Measurements from ENCODE around the gene FBXO31. TPM values are rescaled to one million over a fixed set of nuclear protein-coding genes. Genes with fewer than 3 reads are reported as not detected.

Gene FBXO31
- total and polyA plus RNA-seq, 2 of the 13 experiments (the other 11 are each of a cell fraction or from before 2014, with no cell fraction given) = 92.4 to 101 TPM

DNA sequence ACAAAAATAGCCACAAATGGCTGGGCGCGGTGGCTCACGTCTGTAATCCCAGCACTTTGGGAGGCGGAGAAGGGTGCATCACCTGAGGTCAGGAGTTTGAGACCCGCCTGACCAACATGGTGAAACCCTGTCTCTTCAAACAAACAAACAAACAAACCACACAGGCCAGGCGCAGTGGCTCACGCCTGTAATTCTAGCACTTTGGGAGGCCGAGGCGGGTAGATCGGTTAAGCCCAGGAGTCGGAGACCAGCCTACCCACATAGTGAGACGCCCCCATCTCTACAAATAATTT lies 1.2 kb upstream of the FBXO31 start (continued):
- TF ChIP-seq SP5 (CRISPR knock-in tag; IDR thresholded peaks at IDR 0.05; ENCODE audit: borderline replicate concordance, low read depth) (peak; percentile 75), NFIC (IDR thresholded peaks at IDR 0.05; ENCODE audit: low read length) (0 out of 2 replicates have a peak, but pooled peaks have one; percentile 14), TARDBP (CRISPR knock-in tag; IDR thresholded peaks at IDR 0.05) (0 out of 2 replicates have a peak, but pooled peaks have one; percentile 16), FOXP1 (IDR thresholded peaks at IDR 0.05) (peak; percentile 83), FOXP1 (CRISPR knock-in tag; IDR thresholded peaks at IDR 0.05) (peak; percentile 90), ZNF567 (CRISPR knock-in tag; IDR thresholded peaks at IDR 0.05; ENCODE audit: borderline replicate concordance) (0 out of 2 replicates have a peak, but pooled peaks have one; percentile 65), ZSCAN25 (CRISPR knock-in tag; IDR thresholded peaks at IDR 0.05) (peak; percentile 12; the same call in 1 of the 2 replicates), ZNF121 (CRISPR knock-in tag; IDR thresholded peaks at IDR 0.05) (peak; percentile 5; the same call in 1 of the 2 replicates), RARA (CRISPR knock-in tag; IDR thresholded peaks at IDR 0.05) (peak; percentile 69), ADNP (CRISPR knock-in tag; IDR thresholded peaks at IDR 0.05) (0 out of 2 replicates have a peak, but pooled peaks have one; percentile 9), ZFP36L1 (CRISPR knock-in tag; IDR thresholded peaks at IDR 0.05) (0 out of 2 replicates have a peak, but pooled peaks have one; percentile 31), ZNF441 (CRISPR knock-in tag; IDR thresholded peaks at IDR 0.05; ENCODE audit: borderline replicate concordance) (0 out of 2 replicates have a peak, but pooled peaks have one; percentile 22), BHLHE40 (IDR thresholded peaks at IDR 0.05; ENCODE audit: low read length) (peak; percentile 33; the same call in 1 of the 2 replicates), ZNF510 (CRISPR knock-in tag; IDR thresholded peaks at IDR 0.05; ENCODE audit: low read depth) (peak; percentile 2; the same call in 1 of the 2 replicates), FOXK2 (IDR thresholded peaks at IDR 0.05) (0 out of 2 replicates have a peak, but pooled peaks have one; percentile 48), FOXA3 (CRISPR knock-in tag; IDR thresholded peaks at IDR 0.05) (peak; percentile 20; the same call in 1 of the 2 replicates)
- TF ChIP-seq, protein P1, sequence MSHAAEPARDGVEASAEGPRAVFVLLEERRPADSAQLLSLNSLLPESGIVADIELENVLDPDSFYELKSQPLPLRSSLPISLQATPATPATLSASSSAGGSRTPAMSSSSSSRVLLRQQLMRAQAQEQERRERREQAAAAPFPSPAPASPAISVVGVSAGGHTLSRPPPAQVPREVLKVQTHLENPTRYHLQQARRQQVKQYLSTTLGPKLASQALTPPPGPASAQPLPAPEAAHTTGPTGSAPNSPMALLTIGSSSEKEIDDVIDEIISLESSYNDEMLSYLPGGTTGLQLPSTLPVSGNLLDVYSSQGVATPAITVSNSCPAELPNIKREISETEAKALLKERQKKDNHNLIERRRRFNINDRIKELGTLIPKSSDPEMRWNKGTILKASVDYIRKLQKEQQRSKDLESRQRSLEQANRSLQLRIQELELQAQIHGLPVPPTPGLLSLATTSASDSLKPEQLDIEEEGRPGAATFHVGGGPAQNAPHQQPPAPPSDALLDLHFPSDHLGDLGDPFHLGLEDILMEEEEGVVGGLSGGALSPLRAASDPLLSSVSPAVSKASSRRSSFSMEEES (CRISPR knock-in tag; IDR thresholded peaks at IDR 0.05) = peak; percentile 14; the same call in 1 of the 2 replicates
- TF ChIP-seq, protein P2, sequence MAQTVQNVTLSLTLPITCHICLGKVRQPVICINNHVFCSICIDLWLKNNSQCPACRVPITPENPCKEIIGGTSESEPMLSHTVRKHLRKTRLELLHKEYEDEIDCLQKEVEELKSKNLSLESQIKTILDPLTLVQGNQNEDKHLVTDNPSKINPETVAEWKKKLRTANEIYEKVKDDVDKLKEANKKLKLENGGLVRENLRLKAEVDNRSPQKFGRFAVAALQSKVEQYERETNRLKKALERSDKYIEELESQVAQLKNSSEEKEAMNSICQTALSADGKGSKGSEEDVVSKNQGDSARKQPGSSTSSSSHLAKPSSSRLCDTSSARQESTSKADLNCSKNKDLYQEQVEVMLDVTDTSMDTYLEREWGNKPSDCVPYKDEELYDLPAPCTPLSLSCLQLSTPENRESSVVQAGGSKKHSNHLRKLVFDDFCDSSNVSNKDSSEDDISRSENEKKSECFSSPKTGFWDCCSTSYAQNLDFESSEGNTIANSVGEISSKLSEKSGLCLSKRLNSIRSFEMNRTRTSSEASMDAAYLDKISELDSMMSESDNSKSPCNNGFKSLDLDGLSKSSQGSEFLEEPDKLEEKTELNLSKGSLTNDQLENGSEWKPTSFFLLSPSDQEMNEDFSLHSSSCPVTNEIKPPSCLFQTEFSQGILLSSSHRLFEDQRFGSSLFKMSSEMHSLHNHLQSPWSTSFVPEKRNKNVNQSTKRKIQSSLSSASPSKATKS (CRISPR knock-in tag; IDR thresholded peaks at IDR 0.05) = 0 out of 2 replicates have a peak, but pooled peaks have one; percentile 14
- TF ChIP-seq, protein P3, sequence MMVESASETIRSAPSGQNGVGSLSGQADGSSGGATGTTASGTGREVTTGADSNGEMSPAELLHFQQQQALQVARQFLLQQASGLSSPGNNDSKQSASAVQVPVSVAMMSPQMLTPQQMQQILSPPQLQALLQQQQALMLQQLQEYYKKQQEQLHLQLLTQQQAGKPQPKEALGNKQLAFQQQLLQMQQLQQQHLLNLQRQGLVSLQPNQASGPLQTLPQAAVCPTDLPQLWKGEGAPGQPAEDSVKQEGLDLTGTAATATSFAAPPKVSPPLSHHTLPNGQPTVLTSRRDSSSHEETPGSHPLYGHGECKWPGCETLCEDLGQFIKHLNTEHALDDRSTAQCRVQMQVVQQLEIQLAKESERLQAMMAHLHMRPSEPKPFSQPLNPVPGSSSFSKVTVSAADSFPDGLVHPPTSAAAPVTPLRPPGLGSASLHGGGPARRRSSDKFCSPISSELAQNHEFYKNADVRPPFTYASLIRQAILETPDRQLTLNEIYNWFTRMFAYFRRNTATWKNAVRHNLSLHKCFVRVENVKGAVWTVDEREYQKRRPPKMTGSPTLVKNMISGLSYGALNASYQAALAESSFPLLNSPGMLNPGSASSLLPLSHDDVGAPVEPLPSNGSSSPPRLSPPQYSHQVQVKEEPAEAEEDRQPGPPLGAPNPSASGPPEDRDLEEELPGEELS (CRISPR knock-in tag; IDR thresholded peaks at IDR 0.05) = peak; percentile 93

All from HepG2 (cell line).